Measurements from ENCODE around the gene TDP2. TPM values are rescaled to one million over a fixed set of nuclear protein-coding genes. Genes with fewer than 3 reads are reported as not detected.
"Not testable (repeated sequence)": the region's sequence is repeated elsewhere in the genome, so short reads cannot be mapped to it uniquely, and the experiment has no call there.

Gene TDP2
- total RNA-seq, 4 donors from 2014 or later = 25.2 to 44.4 (median 37.6) TPM

DNA sequence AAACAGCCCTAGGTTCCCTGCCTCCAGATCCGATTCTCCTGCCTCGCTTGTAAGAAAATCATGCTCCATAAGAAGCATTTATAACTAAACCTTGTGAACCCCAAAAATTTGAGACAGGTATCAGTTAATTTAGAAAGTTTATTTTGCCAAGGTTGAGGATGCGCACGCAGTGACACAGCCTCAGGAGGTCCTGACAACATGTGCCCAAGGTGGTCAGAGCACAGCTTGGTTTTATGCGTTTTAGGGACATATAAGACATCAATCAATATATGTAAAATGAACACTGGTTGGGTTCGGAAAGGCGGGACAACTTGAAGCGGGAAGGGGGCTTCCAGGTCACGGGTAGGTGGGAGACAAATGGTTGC lies 2.3 kb upstream of the TDP2 start:
- intact Hi-C loops (cut with DNase I) = loop anchor here (5.0 kb wide), 2 partner anchors 48 to 87 kb away; partner anchors contain the start of gene C6orf62

DNA sequence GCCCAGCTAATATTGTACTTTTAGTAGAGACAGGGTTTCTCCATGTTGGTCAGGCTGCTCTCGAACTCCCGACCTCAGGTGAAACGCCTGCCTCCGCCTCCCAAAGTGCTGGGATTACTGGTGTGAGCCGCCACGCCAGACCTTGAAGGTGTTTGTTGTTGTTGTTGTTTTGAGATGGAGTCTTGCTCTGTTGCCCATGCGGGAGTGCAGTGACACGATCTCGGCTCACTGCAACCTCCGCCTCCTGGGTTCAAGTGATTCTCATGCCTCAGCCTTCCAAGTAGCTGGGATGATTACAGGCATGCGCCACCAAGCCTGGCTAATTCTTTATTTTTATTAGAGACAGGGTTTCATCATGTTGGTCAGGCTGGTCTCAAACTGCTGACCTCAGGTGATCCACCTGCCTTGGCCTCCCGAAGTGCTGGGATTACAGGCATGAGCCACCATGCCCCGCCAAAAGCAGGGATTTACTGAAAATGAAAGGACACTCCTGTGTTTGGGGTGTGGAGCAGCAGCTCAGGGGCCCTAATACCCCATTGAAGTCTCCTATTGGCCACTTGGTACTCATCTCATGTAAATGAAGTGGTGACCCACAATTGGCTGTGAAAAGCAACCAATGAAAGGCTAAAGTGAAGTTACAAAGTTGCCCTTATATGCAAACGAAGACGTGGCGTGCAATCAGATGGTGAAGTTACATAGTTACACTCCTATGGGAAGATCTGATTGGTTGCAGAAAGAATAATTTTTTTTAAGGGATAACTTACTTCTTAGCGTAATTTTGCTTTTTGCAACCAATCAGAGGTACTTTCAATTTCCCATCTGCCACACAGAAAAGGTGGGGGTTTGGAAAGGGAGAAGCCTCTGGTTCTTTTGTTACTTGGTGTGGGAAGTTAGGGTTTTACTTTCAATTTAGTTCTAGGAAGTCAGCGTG lies 1.6 kb upstream of the TDP2 start:
- not testable (repeated sequence) for DNase-seq (ENCODE audit: extremely low spot score); H3K27me3 ChIP-seq; H3K9me3 ChIP-seq
- H3K4me1 ChIP-seq = peaks cover 26 to 42% (median 34%) of the 10 kb centered on the region in 4 donors
- H3K36me3 ChIP-seq = peaks cover 0 to 13% (median 6%) of the 10 kb centered on the region in 4 donors
- peak overlapping the region in 3 of 4 donors; percentile 83 to 92 (median 83) for H3K4me3 ChIP-seq
- intact Hi-C loops (cut with DNase I) = loop anchor here (5.0 kb wide), 2 partner anchors 49 to 86 kb away; partner anchors contain the start of gene C6orf62
- 95% methylated on average over 14 of the region's 18 CpGs for WGBS
- peak overlapping the region in 2 of 4 donors; percentile 86 to 92 for H3K27ac ChIP-seq (replicated peaks in 1 of 4)

More for the DNA sequence above, 2.3 kb upstream of the TDP2 start:
- 93% methylated on average over 9 of the region's 9 CpGs for WGBS
- no peak for DNase-seq (ENCODE audit: extremely low spot score)
- peaks cover 26 to 35% (median 31%) of the 10 kb centered on the region in 4 donors for H3K4me1 ChIP-seq
- H3K27ac ChIP-seq (replicated peaks in 1 of 4) = no peak overlapping the region
- TF ChIP-seq, protein P1, sequence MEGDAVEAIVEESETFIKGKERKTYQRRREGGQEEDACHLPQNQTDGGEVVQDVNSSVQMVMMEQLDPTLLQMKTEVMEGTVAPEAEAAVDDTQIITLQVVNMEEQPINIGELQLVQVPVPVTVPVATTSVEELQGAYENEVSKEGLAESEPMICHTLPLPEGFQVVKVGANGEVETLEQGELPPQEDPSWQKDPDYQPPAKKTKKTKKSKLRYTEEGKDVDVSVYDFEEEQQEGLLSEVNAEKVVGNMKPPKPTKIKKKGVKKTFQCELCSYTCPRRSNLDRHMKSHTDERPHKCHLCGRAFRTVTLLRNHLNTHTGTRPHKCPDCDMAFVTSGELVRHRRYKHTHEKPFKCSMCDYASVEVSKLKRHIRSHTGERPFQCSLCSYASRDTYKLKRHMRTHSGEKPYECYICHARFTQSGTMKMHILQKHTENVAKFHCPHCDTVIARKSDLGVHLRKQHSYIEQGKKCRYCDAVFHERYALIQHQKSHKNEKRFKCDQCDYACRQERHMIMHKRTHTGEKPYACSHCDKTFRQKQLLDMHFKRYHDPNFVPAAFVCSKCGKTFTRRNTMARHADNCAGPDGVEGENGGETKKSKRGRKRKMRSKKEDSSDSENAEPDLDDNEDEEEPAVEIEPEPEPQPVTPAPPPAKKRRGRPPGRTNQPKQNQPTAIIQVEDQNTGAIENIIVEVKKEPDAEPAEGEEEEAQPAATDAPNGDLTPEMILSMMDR (IDR thresholded peaks at IDR 0.05) = no peak
- TF ChIP-seq POLR2AphosphoS5 (IDR thresholded peaks at IDR 0.05) (no peak), POLR2A (IDR thresholded peaks at IDR 0.05; ENCODE audit: low read depth) (no peak), EP300 (IDR thresholded peaks at IDR 0.05) (no peak)
- H3K4me3 ChIP-seq = no peak overlapping the region
- H3K9me3 ChIP-seq = no peaks in the 10 kb centered on the region
- no peaks in the 10 kb centered on the region for H3K27me3 ChIP-seq
- H3K36me3 ChIP-seq = peaks cover 0 to 7% (median 1%) of the 10 kb centered on the region in 4 donors

DNA sequence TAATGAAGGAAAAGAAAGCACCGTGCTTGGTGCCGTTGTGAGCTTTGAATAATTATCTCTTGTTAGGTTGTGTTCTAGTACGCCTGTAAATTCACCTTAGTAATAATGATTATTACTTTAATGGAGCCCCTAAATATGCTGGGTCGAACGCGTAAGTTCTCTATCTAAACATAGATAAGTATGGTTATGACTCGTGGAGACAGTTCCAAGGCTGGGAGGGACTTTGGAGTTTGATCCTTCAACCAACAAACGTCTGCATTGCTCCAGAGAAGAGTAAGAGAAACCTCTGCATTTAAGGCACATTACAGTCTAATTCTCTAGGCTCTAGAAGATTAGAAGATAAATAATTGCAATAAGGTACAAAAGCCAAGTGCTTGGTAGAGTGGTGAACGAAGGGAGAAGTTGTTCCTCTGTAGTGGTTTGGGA lies 692 bp upstream of the TDP2 start:
- 6% methylated on average over 9 of the region's 9 CpGs for WGBS
- Histone ChIP-seq H3K4me1 (peaks cover 26 to 46% (median 36%) of the 10 kb centered on the region in 4 donors), H3K4me3 (peak overlapping the region; percentile 78 to 92 (median 83)), H3K9me3 (no peaks in the 10 kb centered on the region), H3K27me3 (no peaks in the 10 kb centered on the region), H3K36me3 (peaks cover 0 to 23% (median 14%) of the 10 kb centered on the region in 4 donors), H3K27ac (replicated peaks in 1 of 4) (peak overlapping the region; percentile 86 to 92 (median 88))
- DNase-seq (ENCODE audit: extremely low spot score) = no peak
- no peak for TF ChIP-seq POLR2A (IDR thresholded peaks at IDR 0.05; ENCODE audit: low read depth)
- no peak for TF ChIP-seq POLR2AphosphoS5 (IDR thresholded peaks at IDR 0.05)
- no peak for TF ChIP-seq EP300 (IDR thresholded peaks at IDR 0.05)
- TF ChIP-seq, protein P1 (IDR thresholded peaks at IDR 0.05) = no peak
- intact Hi-C loops (cut with DNase I) = loop anchor here (5.0 kb wide), 2 partner anchors 50 to 85 kb away; partner anchors contain the start of gene C6orf62

DNA sequence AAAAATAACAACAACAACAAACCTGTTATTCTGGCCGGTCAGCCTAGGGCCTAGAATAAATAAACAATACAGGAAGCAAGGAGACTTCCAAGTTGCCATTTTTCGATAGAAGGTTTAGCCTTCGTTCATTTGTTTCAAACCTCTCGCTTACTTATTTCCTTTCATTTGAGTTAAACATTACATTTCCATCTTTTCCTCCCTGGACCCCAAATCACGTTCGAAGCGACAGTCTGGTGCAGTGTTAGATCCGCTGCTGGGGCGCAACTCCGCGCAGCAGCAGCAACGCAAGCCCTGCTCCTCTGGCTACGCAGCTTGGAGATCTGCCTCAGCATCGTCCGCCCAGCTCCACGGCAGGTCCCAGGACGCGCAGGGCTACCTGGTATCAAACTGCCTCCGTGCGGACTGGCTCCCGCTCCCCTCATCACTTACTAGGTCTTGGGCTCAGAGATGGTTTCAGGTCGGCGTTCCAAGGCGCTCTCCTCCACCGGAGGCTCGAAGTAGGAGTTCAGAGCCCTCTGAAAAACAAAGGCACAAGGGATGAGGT lies 530 bp downstream of the TDP2 start:
- WGBS = under 1% methylated on average over 24 of the region's 26 CpGs
- intact Hi-C loops (cut with DNase I) = loop anchor here (5.0 kb wide), 2 partner anchors 51 to 84 kb away; partner anchors contain the start of gene C6orf62

More for the DNA sequence above, 530 bp downstream of the TDP2 start:
- Histone ChIP-seq H3K36me3 (peaks cover 0 to 29% (median 21%) of the 10 kb centered on the region in 4 donors), H3K4me3 (peak overlapping the region; percentile 78 to 92 (median 83)), H3K9me3 (no peaks in the 10 kb centered on the region), H3K27ac (replicated peaks in 1 of 4) (peak overlapping the region; percentile 86 to 92 (median 88)), H3K4me1 (peaks cover 26 to 46% (median 36%) of the 10 kb centered on the region in 4 donors), H3K27me3 (no peaks in the 10 kb centered on the region)
- DNase-seq (ENCODE audit: extremely low spot score) = no peak
- no peak for TF ChIP-seq POLR2AphosphoS5 (IDR thresholded peaks at IDR 0.05)
- no peak for TF ChIP-seq POLR2A (IDR thresholded peaks at IDR 0.05; ENCODE audit: low read depth)
- TF ChIP-seq EP300 (IDR thresholded peaks at IDR 0.05) = no peak
- TF ChIP-seq, protein P1 (IDR thresholded peaks at IDR 0.05) = no peak
